Measurements from ENCODE around the gene MOB2.

MOB2 gene

GRCh38 chr11:1518301-1518700, 31.7 kb upstream of the MOB2 start:
- DNase-seq (ENCODE audit: low read depth): no peak
- TF ChIP-seq, protein P1, sequence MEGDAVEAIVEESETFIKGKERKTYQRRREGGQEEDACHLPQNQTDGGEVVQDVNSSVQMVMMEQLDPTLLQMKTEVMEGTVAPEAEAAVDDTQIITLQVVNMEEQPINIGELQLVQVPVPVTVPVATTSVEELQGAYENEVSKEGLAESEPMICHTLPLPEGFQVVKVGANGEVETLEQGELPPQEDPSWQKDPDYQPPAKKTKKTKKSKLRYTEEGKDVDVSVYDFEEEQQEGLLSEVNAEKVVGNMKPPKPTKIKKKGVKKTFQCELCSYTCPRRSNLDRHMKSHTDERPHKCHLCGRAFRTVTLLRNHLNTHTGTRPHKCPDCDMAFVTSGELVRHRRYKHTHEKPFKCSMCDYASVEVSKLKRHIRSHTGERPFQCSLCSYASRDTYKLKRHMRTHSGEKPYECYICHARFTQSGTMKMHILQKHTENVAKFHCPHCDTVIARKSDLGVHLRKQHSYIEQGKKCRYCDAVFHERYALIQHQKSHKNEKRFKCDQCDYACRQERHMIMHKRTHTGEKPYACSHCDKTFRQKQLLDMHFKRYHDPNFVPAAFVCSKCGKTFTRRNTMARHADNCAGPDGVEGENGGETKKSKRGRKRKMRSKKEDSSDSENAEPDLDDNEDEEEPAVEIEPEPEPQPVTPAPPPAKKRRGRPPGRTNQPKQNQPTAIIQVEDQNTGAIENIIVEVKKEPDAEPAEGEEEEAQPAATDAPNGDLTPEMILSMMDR (IDR thresholded peaks at IDR 0.05; ENCODE audit: low read depth, low read length, missing control alignments): no peak
- H3K4me3 ChIP-seq (ENCODE audit: low read depth, low read length): no peak overlapping the region

DNA sequence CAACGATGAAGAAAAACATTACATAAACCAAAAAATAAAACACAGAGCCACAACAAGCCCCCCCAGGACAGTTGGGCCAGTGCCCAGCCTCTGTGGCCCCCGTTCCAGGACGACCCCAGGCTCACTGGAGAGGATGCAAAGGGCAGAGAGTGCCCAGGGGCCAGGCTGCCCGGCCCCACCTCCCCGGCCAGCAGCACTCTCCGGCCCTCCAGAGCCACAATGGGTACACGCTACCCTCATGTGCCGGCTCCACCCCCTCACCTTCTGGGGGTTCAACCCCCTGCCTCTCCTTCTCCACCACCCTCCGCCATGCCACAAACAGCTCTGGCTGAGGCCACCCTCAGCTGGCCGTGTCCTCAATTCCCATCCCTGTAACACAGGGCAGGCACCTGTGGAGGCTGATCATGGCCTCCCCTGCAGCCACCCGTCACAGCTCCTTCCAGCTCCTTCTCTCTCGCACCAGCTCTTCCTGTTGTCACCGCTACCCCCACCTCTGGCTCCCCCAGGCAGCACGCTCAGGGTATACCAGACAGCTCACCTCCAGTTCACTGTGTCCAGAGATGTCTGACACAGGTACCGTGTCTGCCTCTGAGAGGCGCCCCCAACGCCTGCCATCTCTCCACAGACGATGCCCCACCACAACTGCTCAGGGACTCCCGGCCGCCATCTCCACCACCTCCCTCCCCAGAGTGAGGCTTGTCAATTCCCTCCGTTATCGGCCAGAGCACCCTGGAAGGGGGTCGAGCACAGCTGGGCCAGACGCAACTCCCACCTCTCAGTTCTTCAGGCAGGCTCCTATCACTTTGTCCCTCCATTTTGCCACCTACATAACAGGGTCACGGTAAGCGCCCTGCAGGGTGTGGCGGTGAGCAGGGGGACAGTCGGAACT, 30.8 kb upstream of the MOB2 start:
- DNase-seq (ENCODE audit: low read depth): no peak
- TF ChIP-seq, protein P1 (IDR thresholded peaks at IDR 0.05; ENCODE audit: low read depth, low read length, missing control alignments): no peak
- H3K4me3 ChIP-seq (ENCODE audit: low read depth, low read length): no peak overlapping the region

DNA sequence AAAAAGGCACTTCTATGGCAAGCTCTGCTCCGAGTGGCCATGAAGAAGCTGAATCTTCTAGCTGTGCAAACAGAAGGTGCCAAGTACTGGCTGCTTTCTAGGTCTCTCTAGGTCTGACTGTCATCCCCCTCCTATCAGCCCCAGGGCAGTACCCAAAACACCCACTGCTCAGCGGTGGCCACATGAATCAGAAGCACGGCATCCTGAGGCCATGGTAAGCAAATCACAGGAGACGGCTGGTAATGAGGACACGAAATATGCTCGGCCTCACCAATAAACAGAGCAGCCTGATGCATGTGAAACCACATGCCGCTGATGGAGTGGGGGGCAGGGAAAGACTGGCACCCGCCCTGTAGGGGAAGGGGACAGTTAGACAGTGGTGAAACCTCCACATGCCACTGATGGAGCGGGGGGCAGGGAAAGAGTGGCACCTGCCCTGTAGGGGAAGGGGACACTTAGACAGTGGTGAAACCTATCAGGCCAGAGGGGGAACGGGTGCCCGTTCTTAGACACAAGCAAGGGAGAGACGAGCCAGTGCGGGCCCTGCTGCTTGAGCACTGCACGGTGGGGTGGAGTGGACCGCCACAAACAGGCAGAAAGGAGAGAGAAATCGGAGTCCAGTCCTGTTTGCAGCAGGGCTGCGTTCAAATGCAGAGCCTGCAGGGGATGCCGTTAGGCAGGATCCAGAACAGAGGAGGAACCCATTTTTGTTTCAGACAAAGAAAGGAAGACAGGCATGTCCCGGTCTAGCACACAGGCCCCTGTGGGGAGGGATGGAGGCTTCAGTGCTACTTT, 29.9 kb upstream of the MOB2 start:
- H3K4me3 ChIP-seq (ENCODE audit: low read depth, low read length): no peak overlapping the region
- TF ChIP-seq, protein P1 (IDR thresholded peaks at IDR 0.05; ENCODE audit: low read depth, low read length, missing control alignments): no peak
- DNase-seq (ENCODE audit: low read depth): no peak

DNA sequence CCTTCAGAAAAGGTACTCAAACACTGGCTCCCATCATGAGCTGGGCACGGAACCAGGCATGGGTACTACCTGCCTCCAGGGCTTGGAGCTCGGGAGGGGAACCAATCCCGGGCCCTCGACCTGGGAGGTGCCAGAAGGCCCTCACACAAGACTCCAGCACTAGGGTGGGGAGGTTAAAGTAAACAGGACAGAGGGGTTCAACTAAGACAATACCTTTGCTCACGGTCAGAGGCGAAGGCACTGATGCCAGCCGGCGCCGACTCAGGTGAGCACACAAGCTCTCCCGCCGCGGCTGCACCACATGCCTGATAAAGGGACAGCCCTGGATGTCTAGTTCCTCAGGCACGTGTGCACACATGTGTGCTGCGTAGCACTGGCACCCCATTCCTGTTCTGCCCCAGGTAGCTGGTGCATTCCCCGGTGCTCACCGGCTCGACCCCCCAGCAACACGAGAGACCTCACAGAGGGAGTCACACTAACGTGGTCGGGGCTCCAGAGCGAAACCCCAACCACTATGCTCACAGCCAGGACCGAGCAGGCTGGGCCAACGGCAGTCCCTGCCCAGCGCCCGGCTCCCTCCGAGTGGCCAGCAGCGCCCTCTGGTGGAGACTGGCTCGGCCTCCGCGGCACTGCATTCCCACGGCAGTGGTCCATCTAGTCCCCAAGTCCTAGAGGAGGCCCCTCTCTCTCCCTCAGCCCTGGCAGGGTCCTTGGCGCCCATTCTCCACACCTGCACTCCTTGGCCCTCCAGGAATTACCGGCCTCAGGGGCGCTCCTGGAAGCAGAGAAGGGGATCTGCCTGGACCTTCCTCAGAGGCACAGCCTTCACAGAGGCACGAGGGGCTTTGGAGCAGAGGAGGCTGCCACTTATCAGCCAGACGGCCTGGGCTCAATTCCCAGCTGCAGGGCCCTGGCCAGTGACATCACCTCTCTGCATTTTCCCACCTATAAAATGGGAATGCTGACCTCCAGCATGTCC, 28.8 kb upstream of the MOB2 start:
- TF ChIP-seq, protein P1 (IDR thresholded peaks at IDR 0.05; ENCODE audit: low read depth, low read length, missing control alignments): peak; percentile 87
- no peak for DNase-seq (ENCODE audit: low read depth)
- H3K4me3 ChIP-seq (ENCODE audit: low read depth, low read length): no peak overlapping the region

DNA sequence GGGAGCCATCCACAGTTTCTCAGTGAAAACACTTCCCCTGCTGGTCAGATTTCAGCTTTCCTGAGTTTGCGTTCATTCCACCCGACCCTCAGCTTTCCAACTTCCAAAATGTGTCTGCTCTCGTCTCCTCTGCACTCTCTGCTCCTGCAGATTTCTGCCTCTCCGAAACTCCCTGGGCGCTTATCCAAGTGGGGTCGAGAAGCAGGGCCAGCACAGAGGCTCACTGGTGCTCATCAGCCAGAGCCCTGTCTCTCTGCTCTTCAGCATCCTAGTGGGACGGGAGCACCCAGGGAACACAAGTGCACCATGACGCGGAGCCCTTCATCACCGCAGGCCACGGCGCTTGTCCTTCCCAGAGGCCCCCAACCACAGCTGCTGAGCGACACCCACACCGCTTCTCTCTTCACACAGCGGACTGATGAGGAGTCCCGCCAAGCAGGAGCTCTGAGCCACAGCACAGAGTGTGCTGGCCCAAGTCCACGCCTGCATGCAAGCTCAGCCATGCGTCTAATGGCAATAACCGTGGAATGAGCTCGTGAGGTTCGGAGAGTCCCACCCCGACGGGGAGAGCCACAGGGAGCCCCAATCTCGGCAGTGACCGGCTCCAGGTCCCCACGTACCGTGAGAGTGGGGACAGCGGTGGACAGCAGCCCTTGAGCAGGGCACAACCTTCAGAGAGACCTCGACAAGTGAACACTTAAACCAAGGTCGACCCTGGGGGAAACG, 27.9 kb upstream of the MOB2 start:
- no peak for DNase-seq (ENCODE audit: low read depth)
- TF ChIP-seq, protein P1 (IDR thresholded peaks at IDR 0.05; ENCODE audit: low read depth, low read length, missing control alignments): no peak
- H3K4me3 ChIP-seq (ENCODE audit: low read depth, low read length): no peak overlapping the region
